Lower leg skin (tissue), 4 donors: ENCODE data around the gene LINS1. TPM values are rescaled to one million over a fixed set of nuclear protein-coding genes. Genes with fewer than 3 reads are reported as not detected.

Experiments
- DNase-seq, 2 donors: peaks; one replicate each; pipeline ENCODE4 v3.0.0-alpha.2; 2019; ENCODE audit warnings: low spot score in 2 of 2
- H3K4me3 ChIP-seq: fragments of 200-600 bp; sonication (generic); 2 replicates; pipeline ENCODE4 v1.5.1; 2017; ENCODE audit warnings: mild to moderate bottlenecking, low read depth; ENCODE audit not compliant: poor library complexity, severe bottlenecking
- CTCF ChIP-seq, 3 donors: fragments of 450-650 bp; IDR thresholded peaks; one replicate each; pipeline ENCODE4 v1.5.1; 2016; ENCODE audit warnings: antibody characterized with exemption in 3 of 3, mild to moderate bottlenecking in 3 of 3, moderate library complexity in 2 of 3
- POLR2A ChIP-seq, 2 donors: fragments of 450-650 bp; IDR thresholded peaks; one replicate each; pipeline ENCODE4 v1.6.1; 2016 to 2017; ENCODE audit warnings: antibody characterized with exemption in 2 of 2, mild to moderate bottlenecking in 1 of 2, moderate library complexity in 1 of 2
- WGBS, 2 donors: methylation state at CpG; one replicate each; pipeline ENCODE4 v1.1.5; 2018; 5-methylcytosine and 5-hydroxymethylcytosine counted together
- intact Hi-C: fragments of 100-400 bp; cut with DNase I; formaldehyde crosslinking; loops from one replicate; pipeline ENCODE4 v1.15.0; 2023; ENCODE audit warnings: low total_unique reads
- total RNA-seq, 4 donors: library from RNA; depleted of rRNA; stranded (reverse); fragments of >200 nt; gene quantifications; one replicate each; pipeline ENCODE4 v1.1.0, GENCODE V29; 2016

The LINS1 gene
- total RNA-seq, 4 donors from 2014 or later, result 12.5 to 24.9 (median 18.7) TPM

GRCh38 chr15:100533886-100534285, 68.1 kb downstream of the LINS1 start:
- DNase-seq, result no peak
- WGBS, 2 donors, result 7 to 33% methylated on average over 1 of the region's 1 CpG
- intact Hi-C loops, result no loop called here

GRCh38 chr15:100531823-100532327, 70.1 kb downstream of the LINS1 start:
- no peak for TF ChIP-seq POLR2A (IDR thresholded peaks at IDR 0.05)
- TF ChIP-seq CTCF (IDR thresholded peaks at IDR 0.05), result no peak
- no peak overlapping the region for H3K4me3 ChIP-seq
- WGBS, 2 donors, result 43 to 53% methylated on average over 11 of the region's 11 CpGs
- intact Hi-C loops, result no loop called here
- no peak for DNase-seq

More at GRCh38 chr15:100533886-100534285, 68.1 kb downstream of the LINS1 start:
- no peak overlapping the region for H3K4me3 ChIP-seq
- TF ChIP-seq CTCF (IDR thresholded peaks at IDR 0.05) (no peak), POLR2A (IDR thresholded peaks at IDR 0.05) (no peak)

GRCh38 chr15:100531204-100531603, 70.8 kb downstream of the LINS1 start:
- intact Hi-C loops, result no loop called here
- WGBS, 2 donors, result 81 to 87% methylated on average over 4 of the region's 4 CpGs
- DNase-seq, result no peak
- H3K4me3 ChIP-seq, result no peak overlapping the region
- TF ChIP-seq CTCF (IDR thresholded peaks at IDR 0.05), result no peak
- TF ChIP-seq POLR2A (IDR thresholded peaks at IDR 0.05), result no peak

GRCh38 chr15:100529556-100529955, 72.4 kb downstream of the LINS1 start:
- 34 to 50% methylated on average over 2 of the region's 2 CpGs for WGBS, 2 donors
- intact Hi-C loops, result no loop called here
- DNase-seq, result no peak
- TF ChIP-seq CTCF (IDR thresholded peaks at IDR 0.05) (no peak), POLR2A (IDR thresholded peaks at IDR 0.05) (no peak)
- H3K4me3 ChIP-seq, result no peak overlapping the region

GRCh38 chr15:100528833-100529428, 73.1 kb downstream of the LINS1 start, which contains the start of gene CERS3:
TSS of gene CERS3 (minus strand) at chr15:100528950. CDS start at chr15:100501849, 27,101 bp downstream.
- peak in 1 of 2 donors; percentile 29 for DNase-seq
- intact Hi-C loops, result no loop called here
- TF ChIP-seq POLR2A (IDR thresholded peaks at IDR 0.05) (no peak), CTCF (IDR thresholded peaks at IDR 0.05) (no peak)
- H3K4me3 ChIP-seq, result peak within 1 kb of the TSS; percentile 9
- WGBS, 2 donors, result 55% methylated on average over 10 of the region's 10 CpGs
